Measurements from ENCODE around the gene COL21A1. TPM values are rescaled to one million over a fixed set of nuclear protein-coding genes. Genes with fewer than 3 reads are reported as not detected.

Gene COL21A1
- total and polyA plus RNA-seq, 2 of the 13 experiments (the other 11 are each of a cell fraction or from before 2014, with no cell fraction given), result 0.13 TPM; not detected in 1

DNA sequence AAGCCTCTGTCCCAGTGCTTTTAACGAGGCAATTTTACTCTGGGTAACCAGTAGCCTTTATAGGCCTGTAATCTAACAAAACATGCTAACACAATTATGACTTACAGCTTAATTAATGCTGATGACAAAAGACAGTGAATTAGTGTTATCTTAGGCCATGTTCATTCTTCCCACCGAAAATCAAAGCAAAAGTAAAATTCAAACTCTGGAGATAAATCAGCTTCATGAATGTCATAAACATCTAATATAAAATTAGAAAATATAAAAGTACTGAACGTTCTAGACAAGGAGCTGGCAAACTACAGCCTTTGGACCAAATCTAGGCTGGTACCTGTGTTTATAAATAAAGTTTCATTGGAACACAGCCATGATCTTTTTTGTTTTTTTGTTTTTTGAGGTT, 18.6 kb upstream of the COL21A1 start:
- Histone ChIP-seq H3K9ac (ENCODE audit: insufficient read depth, low read depth, low read length) (no peak overlapping the region), H2AFZ (ENCODE audit: low read length) (no peak overlapping the region), H3K9me3 (ENCODE audit: low read length) (no peaks in the 10 kb centered on the region), H3K27me3 (ENCODE audit: control insufficient read depth in 1 of 2, insufficient read depth in 2 of 2, low read length in 2 of 2) (peaks cover 0 to 7% of the 10 kb centered on the region in 2 experiments; a peak in 3 of 5 replicates), H3K27ac (ENCODE audit: extremely low read length, insufficient read depth, low read length) (no peak overlapping the region), H3K79me2 (ENCODE audit: insufficient read depth, low read length) (no peaks in the 10 kb centered on the region), H3K4me3 (replicated peaks in 1 of 3; ENCODE audit: insufficient read depth in 1 of 3, low read depth in 2 of 3, low read length in 3 of 3) (no peak overlapping the region), H3K4me2 (ENCODE audit: low read depth, low read length) (no peak overlapping the region), H3K36me3 (replicated peaks in 1 of 2; ENCODE audit: control insufficient read depth in 1 of 2, insufficient read depth in 2 of 2, low read length in 2 of 2) (no peaks in the 10 kb centered on the region), H3K4me1 (ENCODE audit: insufficient read depth, low read length) (peaks cover 4% of the 10 kb centered on the region), H4K20me1 (ENCODE audit: insufficient read depth, low read length) (no peaks in the 10 kb centered on the region)
- BruUV-seq (replicated peaks), result no TSS peak
- 0% methylated on average over 3 of the region's 3 CpGs for WGBS (ENCODE audit: low lambda C conversion rate)
- intact Hi-C loops (cut with micrococcal nuclease; ENCODE audit: unreplicated experiment) (no loop called here), in situ Hi-C loops (cut with HindIII; ENCODE audit: extremely low pct_ligation_motif_present, low pct_unique_long_range_greater_than_20kb) (no loop called here)
- FAIRE-seq (no peak), DNase-seq (ENCODE audit: low spot score) (no peak), ATAC-seq (no peak)
- TF ChIP-seq KDM4B (CRISPR knock-in tag; IDR thresholded peaks at IDR 0.05), result no peak
- TF ChIP-seq ZNF253 (CRISPR knock-in tag; IDR thresholded peaks at IDR 0.05; ENCODE audit: borderline replicate concordance), result no peak
- TF ChIP-seq, protein P1, sequence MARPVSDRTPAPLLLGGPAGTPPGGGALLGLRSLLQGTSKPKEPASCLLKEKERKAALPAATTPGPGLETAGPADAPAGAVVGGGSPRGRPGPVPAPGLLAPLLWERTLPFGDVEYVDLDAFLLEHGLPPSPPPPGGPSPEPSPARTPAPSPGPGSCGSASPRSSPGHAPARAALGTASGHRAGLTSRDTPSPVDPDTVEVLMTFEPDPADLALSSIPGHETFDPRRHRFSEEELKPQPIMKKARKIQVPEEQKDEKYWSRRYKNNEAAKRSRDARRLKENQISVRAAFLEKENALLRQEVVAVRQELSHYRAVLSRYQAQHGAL (CRISPR knock-in tag; IDR thresholded peaks at IDR 0.05; ENCODE audit: not compliant biosample characterization), result no peak
- TF ChIP-seq ZNF7 (CRISPR knock-in tag; IDR thresholded peaks at IDR 0.05), result no peak
- TF ChIP-seq RBM22 (optimal IDR thresholded peaks at IDR 0.05; ENCODE audit: low read length), result no peak
- TF ChIP-seq GABPA (IDR thresholded peaks at IDR 0.05; ENCODE audit: low read depth, low read length), result no peak
- no peak for TF ChIP-seq GABPA (CRISPR knock-in tag; IDR thresholded peaks at IDR 0.05; ENCODE audit: low read depth)
- TF ChIP-seq, protein P2, sequence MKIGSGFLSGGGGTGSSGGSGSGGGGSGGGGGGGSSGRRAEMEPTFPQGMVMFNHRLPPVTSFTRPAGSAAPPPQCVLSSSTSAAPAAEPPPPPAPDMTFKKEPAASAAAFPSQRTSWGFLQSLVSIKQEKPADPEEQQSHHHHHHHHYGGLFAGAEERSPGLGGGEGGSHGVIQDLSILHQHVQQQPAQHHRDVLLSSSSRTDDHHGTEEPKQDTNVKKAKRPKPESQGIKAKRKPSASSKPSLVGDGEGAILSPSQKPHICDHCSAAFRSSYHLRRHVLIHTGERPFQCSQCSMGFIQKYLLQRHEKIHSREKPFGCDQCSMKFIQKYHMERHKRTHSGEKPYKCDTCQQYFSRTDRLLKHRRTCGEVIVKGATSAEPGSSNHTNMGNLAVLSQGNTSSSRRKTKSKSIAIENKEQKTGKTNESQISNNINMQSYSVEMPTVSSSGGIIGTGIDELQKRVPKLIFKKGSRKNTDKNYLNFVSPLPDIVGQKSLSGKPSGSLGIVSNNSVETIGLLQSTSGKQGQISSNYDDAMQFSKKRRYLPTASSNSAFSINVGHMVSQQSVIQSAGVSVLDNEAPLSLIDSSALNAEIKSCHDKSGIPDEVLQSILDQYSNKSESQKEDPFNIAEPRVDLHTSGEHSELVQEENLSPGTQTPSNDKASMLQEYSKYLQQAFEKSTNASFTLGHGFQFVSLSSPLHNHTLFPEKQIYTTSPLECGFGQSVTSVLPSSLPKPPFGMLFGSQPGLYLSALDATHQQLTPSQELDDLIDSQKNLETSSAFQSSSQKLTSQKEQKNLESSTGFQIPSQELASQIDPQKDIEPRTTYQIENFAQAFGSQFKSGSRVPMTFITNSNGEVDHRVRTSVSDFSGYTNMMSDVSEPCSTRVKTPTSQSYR (CRISPR knock-in tag; IDR thresholded peaks at IDR 0.05; ENCODE audit: borderline replicate concordance), result no peak
- POLR2A ChIA-PET, result no interaction called here
- CTCF ChIA-PET (ENCODE audit: low intra/inter-chr PET ratio, low total read pairs), result no interaction called here

Data from HepG2 (cell line).